BE2C (cell line): Measurements from ENCODE around the gene ADGB.

ENCODE experiments used
- DNase-seq: peaks from one replicate; pipeline ENCODE4 v3.0.0-alpha.2; 2020
- H3K27me3 ChIP-seq: fragments of 250-450 bp; sonication (Bioruptor Pico); 2 replicates; pipeline ENCODE4 v1.5.1; 2020; ENCODE audit warnings: mild to moderate bottlenecking
- H3K36me3 ChIP-seq: fragments of 250-450 bp; sonication (Bioruptor Pico); 2 replicates; pipeline ENCODE4 v1.5.1; 2020; ENCODE audit warnings: mild to moderate bottlenecking
- H3K4me1 ChIP-seq: fragments of 250-450 bp; sonication (Bioruptor Pico); 2 replicates; pipeline ENCODE4 v1.5.1; 2020
- H3K4me3 ChIP-seq: 2 replicates; pipeline ENCODE4 v1.5.1; 2011; ENCODE audit warnings: low read depth, low read length
- H3K9me3 ChIP-seq: fragments of 250-450 bp; sonication (Bioruptor Pico); 2 replicates; pipeline ENCODE4 v1.5.1; 2020
- CTCF ChIP-seq: IDR thresholded peaks from 2 replicates; pipeline ENCODE4 v1.5.1; 2012; ENCODE audit warnings: mild to moderate bottlenecking, low read depth, low read length

The ADGB gene

GRCh38 chr6:146693342-146693741 is 94.6 kb downstream of the ADGB start:
- Histone ChIP-seq H3K4me1 (0 out of 2 replicates have a peak, but pooled peaks cover 2% of the 10 kb centered on the region), H3K27me3 (peaks cover 6% of the 10 kb centered on the region; the same call in 1 of the 2 replicates), H3K9me3 (no peaks in the 10 kb centered on the region), H3K4me3 (no peak overlapping the region), H3K36me3 (no peaks in the 10 kb centered on the region)
- no peak for TF ChIP-seq CTCF
- DNase-seq: no peak

GRCh38 chr6:146697921-146698320 is 99.1 kb downstream of the ADGB start:
- Histone ChIP-seq H3K4me3 (no peak overlapping the region), H3K4me1 (0 out of 2 replicates have a peak, but pooled peaks cover 2% of the 10 kb centered on the region), H3K27me3 (no peaks in the 10 kb centered on the region), H3K36me3 (no peaks in the 10 kb centered on the region), H3K9me3 (no peaks in the 10 kb centered on the region)
- DNase-seq: no peak
- no peak for TF ChIP-seq CTCF

GRCh38 chr6:146700078-146700686 is 101.4 kb downstream of the ADGB start:
- 0 out of 2 replicates have a peak, but pooled peaks cover 2% of the 10 kb centered on the region for H3K4me1 ChIP-seq
- DNase-seq: peak; percentile 83
- no peak overlapping the region for H3K4me3 ChIP-seq
- H3K36me3 ChIP-seq: no peaks in the 10 kb centered on the region
- no peaks in the 10 kb centered on the region for H3K9me3 ChIP-seq
- peak; percentile 81 for TF ChIP-seq CTCF
- no peaks in the 10 kb centered on the region for H3K27me3 ChIP-seq

GRCh38 chr6:146701632-146702031 is 102.9 kb downstream of the ADGB start:
- H3K9me3 ChIP-seq: no peaks in the 10 kb centered on the region
- H3K27me3 ChIP-seq: no peaks in the 10 kb centered on the region
- H3K4me1 ChIP-seq: 0 out of 2 replicates have a peak, but pooled peaks cover 1% of the 10 kb centered on the region
- TF ChIP-seq CTCF: no peak
- H3K4me3 ChIP-seq: no peak overlapping the region
- DNase-seq: no peak
- H3K36me3 ChIP-seq: no peaks in the 10 kb centered on the region

GRCh38 chr6:146709036-146709622 is 110.4 kb downstream of the ADGB start:
- no peaks in the 10 kb centered on the region; the same call in 1 of the 2 replicates for H3K27me3 ChIP-seq
- H3K9me3 ChIP-seq: no peaks in the 10 kb centered on the region
- DNase-seq: no peak
- H3K36me3 ChIP-seq: no peaks in the 10 kb centered on the region
- no peaks in the 10 kb centered on the region for H3K4me1 ChIP-seq
- H3K4me3 ChIP-seq: no peak overlapping the region
- no peak for TF ChIP-seq CTCF

- no peaks in the 10 kb centered on the region for H3K4me1 ChIP-seq
Measured at GRCh38 chr6:146719387-146719786, 120.6 kb downstream of the ADGB start.

More at GRCh38 chr6:146719387-146719786, 120.6 kb downstream of the ADGB start:
- no peaks in the 10 kb centered on the region for H3K36me3 ChIP-seq
- no peaks in the 10 kb centered on the region for H3K9me3 ChIP-seq
- H3K4me3 ChIP-seq: no peak overlapping the region
- TF ChIP-seq CTCF: no peak
- DNase-seq: no peak
- 0 out of 2 replicates have a peak, but pooled peaks cover 3% of the 10 kb centered on the region for H3K27me3 ChIP-seq
